Stimulated activated CD4-positive, alpha-beta T cell treated with anti-CD3 and anti-CD28 coated beads, Interleukin-12 subunit alpha, Interleukin-12 subunit beta, amount 100 ng/mL, for 48 hours (primary cell): Measurements from ENCODE around the gene C3orf18.

Experiments used
- DNase-seq, 3 donors: peaks; one replicate each; pipeline ENCODE4 v3.0.0-alpha.2; 2020; ENCODE audit warnings: low read depth in 2 of 3, low spot score in 1 of 3

The C3orf18 gene

DNA sequence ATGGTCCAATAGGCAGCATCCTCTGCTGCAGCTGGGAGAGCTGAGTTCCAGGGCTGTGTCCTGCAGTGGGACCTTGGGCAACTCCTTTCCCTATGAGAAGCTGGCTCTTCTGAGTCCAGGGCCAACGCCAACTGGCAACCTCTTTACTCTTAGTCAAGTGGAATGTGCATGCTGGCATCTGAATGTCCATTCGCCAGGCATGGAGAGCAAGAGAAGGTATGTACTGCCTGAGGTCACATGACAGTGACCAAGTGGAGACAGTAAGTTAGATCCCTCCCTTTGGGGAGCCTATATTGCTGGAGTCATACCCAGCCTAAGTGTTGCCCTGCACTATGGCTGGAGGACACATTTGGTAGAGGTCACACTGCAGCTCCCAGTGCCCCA, 13.9 kb upstream of the C3orf18 start:
- DNase-seq: no peak

DNA sequence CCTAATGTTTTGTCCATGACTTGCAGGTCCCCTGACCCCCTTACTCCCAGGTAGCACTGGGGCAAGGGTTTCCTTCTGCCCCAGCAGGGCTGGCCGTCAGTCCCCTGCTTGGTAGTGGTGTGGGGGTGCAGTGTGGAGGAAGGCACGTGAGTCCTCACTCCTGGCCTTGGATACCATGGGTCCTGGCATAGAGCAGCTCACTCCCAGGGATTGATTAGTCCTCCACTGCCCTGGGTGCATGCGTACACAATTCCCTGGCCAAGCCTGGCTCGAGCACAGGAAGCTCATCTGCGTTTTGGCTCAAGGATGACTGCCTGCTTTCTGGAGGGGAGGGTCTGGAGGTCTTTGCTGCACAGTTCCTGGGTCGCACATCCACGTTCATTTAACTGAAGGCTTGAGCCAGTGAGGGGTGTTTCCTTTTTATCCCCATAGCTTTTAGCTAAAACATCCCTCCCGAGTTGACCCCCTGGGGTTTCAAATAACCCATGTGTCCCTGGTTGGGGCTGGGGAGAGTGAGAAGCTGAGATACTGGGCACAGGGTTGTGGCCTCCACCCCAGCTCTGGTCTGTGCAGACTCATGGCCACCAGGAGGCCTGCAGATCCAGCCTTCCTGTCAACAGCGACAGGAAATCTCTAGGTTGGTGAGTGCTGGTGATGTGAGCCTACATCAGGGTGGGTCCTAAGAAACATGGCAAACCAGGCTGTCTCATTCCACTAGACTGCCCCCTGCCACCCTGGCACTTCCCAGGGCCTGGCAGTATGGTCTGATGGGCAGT, 13.3 kb upstream of the C3orf18 start:
- DNase-seq: no peak

DNA sequence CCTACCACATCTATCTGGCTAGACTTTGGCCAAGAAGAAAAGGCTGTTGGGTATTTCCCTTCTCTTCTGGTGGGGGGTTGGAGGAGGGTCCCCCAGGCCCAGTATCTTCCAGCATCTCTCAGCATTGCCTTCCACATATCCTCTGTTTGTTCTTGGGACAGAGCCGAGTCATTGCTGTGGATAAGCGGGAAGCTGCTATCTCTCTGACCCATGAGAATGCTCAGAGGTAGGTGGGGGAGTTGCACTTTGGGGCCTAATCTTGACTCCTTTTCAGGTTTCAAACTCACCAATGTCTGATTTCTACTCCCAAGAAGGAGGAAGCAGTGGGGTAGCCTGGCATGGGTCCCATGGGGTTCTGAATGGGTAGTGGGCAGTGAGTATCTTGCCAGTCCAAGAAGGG, 9.8 kb upstream of the C3orf18 start:
- DNase-seq: no peak

DNA sequence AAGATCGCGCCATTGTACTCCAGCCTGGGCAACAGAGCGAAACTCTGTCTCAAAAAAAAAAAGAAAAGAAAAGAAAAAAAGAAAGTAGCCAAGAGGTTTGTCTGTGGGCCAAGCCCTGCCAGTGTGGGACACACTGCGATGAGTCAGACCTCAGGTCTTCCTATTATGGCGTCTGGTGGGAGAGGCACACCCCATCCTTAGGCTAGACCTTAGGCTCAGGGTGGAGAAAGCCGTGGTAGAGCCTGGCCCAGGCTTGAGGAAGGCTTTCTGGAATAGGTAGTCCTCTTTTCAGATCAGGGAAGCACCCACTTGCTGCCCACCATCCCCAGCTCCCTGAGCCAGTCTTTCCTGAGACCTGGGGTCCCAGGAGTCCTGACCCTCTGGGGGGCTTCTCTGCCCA, 7.8 kb upstream of the C3orf18 start:
- no peak for DNase-seq

DNA sequence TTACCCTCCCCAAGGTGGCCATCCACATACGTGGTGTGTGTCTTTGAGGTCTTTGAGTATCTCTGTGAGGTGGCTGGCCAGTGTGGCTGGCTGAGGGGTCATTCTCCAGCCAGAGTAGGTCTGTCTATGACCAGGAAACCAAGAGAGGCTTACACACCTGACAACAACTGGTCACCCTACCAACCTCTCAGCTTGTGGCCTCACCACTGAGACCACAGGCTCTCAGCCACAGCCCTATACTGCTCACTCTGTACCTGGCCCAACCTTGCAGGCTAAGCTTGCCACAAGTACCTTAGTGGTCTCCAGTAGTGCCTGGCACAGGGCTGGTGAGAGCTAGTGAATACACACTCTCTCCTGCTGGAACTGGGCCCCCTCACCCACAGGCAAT, 6.9 kb upstream of the C3orf18 start:
- no peak for DNase-seq

DNA sequence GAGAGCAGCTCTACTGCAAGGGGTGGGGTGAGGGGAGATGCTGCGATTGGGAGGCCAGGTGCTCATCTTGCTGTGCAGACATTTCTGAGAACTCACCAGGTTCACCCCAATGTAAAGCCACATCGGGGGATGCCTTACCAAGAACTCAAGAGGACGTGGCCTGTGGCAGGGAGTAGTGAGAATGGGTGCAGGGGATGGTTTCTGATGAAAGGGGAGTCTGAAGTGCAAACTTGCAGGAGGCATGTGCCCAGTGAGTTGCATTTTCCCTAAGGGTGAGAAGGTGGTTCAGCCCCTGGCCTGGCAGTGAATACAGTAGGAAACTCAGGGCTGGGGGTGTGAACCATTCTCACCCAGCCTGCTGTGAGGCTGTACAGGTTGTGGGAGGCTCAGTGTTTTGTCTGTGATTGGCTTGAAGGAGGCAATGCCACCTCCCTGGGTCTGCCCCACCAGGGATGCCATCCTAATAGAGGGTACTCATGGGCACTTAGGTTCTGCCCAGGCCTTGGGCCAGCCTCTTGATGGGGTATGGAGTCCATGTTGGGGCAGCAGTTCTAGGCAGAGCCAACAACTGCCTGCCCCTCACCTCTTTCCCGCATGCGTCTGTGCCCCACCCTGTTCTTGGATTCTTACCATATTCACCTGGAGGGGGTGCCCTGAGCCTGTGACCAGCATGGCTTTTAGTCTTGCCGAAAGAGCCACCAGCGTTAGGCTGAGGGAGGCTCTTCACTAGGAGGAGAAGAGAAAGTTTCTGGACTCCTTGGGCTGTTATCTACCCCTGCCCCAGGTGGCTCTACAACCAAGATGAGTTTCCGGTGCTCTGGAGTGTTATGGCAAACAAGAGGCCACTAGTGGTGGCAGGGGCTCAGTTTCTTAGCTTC, 6.3 kb upstream of the C3orf18 start:
- peak; percentile 57 to 83 (median 76) for DNase-seq

DNA sequence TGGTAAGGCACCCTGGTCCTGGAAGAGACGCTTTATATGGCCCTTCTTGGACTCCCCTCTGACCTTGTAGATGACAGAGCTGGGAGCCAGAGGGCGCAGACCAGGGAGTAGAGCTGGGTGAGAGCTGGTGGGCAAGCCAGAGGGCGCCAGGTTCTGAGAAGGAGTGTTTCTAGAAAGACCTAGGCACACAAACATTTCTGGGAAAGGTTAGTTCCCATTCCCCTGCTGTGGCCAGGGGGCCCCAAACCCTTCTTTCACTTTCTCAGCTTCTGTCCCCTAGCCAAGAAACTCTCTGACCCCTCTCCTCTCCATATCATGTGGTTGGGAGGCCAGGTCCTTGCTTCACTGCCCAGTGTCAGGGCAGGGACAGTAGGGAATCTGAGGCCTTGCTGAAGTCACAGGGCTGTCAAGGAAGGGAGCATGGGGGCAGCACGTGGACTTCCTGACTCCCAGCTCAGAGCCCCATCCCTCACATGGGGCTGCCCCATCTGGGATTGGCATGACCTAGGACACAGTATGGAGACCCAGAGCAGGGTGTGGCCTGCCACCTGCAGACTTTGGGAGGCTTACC, 5.3 kb upstream of the C3orf18 start:
- DNase-seq: peak in 2 of 3 donors; percentile 38 to 51

DNA sequence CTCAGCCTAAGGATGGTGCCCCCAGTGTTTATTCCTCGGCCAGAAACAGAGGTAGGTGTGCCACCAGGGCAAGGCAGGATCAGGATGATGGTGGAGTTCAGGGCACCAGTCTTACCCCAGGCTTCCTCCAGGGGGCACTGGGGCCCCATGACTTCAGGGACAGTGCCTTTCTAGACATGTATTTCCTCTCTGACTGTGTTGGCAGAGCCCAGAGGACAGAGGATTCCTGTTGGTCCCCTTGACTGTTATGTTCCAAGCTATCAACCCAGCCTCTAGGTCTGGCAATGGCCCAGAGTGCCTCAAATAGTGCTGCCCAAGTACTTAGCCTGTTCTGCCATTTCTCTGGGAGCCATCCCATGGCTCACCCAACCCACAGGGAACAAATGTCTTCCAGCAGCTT, 4.6 kb upstream of the C3orf18 start:
- peak; percentile 74 to 87 (median 75) for DNase-seq

DNA sequence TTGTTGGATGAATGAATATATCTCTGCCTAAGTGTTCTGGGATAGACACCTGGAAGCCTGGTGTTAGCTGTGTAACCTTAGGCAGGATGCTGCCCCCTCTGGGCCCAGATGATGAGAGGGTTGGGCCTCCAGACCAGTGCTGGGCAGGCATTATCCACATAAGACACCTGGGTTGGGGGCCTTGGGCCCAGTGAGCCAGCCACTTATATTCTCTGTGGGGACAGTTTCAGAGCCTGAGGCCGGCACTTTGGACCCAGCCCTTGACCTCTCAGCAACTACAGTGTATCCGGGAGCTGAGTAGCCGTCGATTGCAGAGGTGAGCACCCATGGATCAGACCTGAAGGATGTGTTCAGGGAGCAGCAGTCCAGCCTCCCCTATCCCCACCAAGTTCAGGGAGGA, 3.9 kb upstream of the C3orf18 start:
- DNase-seq: no peak

DNA sequence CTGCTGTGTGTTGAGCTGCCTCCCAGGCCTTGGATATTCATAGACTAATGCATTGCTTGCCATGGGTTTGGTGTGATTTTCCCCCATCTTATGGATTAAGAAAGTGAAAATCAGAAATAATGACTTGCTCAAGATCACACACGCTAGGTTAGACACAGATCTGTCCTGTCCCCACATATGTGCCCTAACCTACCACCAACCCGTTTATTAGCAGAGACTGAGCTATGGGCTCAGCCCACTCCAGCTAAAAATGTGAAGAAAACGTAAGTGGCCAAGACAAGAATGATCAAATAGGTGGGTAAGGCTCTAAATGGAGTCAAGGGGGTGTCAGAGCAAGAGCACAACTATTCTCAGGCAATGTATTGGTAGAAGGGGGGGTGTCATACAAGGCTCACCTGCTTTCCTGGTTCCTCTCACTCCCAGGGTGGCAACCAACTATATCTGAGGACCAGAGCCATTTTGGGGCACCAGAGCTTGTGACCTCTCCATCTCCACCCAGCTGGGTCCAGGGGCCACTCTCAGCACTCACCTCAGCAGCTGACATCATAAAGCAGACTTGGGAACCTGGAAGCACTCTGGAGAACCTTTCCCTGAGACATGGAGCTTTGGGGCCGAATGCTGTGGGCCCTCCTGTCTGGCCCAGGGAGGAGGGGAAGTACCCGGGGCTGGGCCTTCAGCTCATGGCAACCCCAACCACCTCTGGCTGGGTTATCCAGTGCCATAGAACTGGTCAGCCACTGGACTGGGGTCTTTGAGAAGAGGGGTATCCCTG, 3.1 kb upstream of the C3orf18 start:
- DNase-seq: no peak

DNA sequence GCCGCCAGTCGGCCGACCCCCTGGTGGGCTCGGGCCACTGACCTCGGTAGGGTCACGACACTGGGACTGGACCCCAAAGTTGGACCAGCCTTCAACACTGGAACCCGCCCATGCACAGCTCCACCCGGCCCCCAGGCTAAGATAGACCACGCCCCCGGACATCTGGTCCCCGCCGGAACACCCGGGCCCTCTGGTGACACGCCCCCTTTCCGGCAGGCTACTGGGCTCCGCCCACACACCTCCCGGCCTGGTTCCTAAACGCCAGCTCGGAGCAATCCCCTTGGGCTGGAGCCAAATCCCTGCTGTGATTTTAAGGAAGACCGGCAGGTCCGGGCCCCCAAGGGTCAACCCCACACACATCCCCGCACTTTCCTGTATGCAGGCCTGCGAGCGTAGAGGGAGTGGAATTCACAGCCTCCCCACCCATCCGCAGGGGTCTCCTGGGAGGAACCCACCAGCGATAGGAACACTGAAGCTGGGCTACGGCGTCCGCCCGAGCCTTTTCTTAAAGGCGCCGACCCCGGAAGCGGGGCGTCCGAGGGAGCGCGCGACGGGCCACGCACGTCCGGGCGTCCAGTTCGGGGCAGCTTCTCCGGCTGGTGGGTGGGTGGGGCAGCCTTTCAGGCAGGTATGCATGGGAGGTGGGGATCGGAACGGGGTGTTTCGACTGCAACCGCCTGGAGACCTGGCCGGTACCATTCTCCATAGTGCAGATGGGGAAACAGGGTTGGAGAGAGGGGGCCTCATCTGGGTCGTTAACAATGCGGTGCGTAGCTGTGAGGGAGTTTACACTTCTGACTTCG, 1.6 kb upstream of the C3orf18 start, which contains the start of gene HEMK1:
HEMK1 (plus strand) TSS at position 576 of the 803 bp plus-strand sequence. CDS start 1,583 bp downstream, outside the sequence.
- peak; percentile 94 to 96 (median 94) for DNase-seq

DNA sequence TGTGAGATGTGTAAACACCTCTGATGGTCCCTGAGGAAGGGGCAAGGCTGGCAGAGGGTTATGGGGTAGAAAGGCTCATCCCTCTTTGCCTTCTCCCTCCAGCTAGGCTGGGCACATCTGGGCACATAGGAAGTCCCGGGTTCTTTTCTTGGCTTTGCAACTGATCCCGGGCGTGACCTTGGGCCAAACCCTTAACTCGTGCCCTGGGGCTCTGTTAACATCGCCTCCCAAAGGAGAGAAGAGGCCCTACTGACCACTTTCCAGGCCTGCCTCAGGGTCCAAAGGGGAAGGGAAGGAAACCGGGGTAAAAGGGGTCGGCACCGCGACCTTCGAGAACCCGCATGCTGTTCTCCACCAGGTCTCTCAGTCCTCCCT, 549 bp downstream of the C3orf18 start:
- no peak for DNase-seq

DNA sequence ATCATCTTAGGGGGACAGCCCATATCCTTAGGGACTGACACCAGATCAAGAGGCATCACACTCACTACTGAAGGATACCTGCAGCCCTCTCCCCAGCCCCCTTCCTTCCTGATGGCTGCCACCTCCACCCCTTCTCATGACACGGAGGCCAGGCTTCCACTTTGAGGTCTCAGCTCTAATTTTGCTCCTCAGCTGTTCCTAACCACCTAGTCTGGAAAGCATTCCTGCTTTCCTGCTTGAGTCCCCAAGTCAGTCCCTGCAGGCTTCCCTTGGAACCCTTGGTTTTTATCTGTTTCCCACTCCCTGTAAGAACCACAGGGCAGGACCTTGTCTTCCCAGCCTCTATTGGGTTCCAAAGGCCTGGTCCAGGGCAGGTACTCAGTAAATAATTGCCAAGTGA, 3.2 kb downstream of the C3orf18 start:
- DNase-seq: no peak

DNA sequence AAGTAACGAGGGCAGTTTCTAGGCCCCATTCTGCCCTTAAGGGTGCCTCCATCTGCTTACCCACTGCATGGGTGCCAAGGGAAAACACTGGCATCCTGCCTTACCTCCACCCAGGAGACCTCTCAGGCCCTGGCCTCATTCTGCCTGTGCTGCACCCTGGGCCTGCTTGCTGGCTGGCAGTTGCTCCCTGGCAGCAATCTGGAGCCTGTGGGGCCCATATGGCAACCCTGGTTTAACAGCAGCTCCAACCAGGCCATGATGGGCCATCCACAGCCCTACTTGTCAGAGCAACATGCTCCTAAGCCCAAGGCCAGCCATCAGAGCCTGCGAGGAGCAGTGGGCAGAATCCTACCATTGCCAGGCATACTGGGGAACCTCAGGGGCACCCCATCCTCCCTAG, 3.7 kb downstream of the C3orf18 start:
- DNase-seq: no peak

DNA sequence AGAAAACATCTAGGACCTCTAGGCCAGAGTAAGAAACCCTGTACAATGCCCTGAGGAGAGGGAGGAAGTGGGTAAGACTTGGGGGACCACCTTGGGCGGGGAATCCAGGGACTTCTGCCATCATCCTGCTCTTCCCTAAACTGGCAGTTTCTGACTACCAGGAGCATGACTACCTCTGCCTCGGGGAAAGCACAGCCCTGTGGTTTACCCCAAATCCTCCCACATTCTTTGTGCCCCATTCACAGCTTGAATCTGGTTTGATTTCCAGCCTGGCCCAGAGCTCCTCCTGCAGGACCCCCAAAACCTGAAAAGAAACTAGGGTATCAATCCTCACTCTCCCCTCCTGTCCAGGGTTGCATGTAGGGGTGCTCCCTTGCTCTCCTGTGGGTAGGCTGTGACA, 4.7 kb downstream of the C3orf18 start:
- DNase-seq: no peak

DNA sequence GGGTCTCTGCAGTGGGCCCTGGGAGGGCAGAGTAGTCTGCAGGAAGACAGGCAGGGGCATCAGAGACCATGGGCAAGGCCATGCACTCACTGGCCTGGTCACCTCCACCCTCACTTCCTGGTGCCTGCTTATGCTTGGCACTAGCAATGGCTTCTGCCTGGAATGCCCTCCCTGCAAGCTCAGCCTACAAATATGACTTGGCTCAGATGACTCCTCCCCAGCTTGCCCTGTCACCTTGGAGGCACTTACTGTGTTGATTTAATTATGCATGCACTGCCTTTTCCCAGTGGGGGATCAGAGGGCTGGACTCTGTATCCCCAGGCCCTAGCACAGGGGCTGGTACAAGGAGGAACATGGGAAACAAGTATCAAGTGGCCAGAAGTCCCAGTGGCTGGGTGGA, 7.8 kb downstream of the C3orf18 start:
- DNase-seq: no peak

DNA sequence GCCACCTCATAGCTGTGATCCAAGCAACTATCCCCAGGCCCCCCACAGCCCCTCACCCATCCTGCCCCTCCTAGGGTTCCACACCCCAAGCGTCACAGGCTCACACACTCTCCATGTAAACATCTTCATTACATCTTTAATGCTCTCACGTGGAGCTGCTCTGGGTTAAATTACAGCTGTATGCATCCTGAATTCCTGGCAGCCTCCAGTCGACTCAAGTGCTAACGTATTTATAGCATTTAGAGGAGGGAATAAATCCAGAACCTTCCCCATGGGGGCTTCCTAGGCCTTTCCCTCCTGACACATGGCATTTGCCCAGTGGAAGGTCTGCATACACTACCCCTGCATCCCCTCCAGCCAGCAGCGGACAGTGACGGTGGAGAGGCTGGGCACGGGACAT, 9.6 kb downstream of the C3orf18 start:
- DNase-seq: no peak

DNA sequence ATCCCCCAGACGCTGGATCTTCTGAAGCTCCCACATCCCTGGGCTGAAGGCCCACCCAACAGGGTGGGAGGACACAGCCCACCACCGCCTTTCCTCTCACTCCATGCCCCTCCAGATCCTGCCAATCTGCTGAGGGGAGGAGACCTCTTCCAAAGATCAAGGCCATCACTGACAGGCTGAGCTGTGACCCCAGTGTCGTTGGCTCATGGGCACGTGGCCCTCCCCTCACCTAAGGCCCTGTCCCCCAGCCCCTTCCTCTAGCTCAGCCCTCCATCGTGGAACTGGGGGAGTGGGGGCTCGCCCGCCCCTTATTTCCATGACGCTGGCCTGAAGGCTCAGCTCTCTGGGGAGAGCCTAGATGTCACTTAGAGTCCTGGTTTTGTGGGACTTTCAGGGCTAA, 10.4 kb downstream of the C3orf18 start:
- DNase-seq: no peak

DNA sequence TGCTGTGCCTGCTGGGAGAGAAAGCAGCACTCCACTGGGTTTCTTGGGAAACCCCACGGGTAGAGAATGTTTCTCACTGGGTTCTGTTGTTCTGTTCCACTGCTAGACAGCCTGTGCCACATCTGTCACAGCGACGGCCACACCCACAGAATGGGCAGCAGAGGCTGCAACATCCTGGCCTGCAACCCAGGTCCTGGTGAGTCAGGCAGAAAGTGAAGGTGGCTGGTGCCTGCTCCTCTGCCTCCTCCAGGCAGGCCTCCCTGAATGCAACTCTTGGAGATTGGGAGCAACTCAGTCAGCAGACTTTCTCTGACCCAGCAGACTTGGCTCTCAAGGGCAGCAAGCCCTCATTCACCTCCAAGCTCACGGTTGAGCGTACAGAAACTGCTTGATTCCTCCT, 13.0 kb downstream of the C3orf18 start:
- DNase-seq: no peak

DNA sequence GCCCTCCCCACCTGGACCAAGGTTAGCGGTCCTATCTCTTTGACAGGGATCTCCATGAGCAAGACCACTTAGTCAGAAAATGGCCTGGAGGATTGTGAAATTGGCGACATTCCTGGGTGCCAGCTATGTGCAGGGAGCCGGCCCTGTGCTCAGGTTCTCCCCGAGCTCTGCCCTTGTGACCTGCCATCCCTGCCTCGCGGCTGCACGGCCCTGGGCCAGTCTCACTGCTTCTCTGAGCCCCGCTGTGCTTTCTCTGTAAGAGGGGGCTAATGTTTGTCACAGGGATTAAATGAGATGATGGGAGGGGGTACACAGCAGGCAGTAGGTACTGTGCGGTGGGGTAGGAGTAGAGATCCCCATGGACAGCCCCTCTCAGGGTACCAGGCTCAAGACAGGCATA, 14.9 kb downstream of the C3orf18 start:
- DNase-seq: no peak
